DMS53 treated with DMSO at 0.1 percent for 48 hours (cell line): Measurements from ENCODE around the gene DNAI4.
A peak's percentile ranks its signal among the peaks of the same experiment; 100 is the strongest.
"Not testable (repeated sequence)": the region's sequence is repeated elsewhere in the genome, so short reads cannot be mapped to it uniquely, and the experiment has no call there.

Source experiments
- DNase-seq: peaks from one replicate; lab custom pipeline; 2025; ENCODE audit not compliant: unreplicated experiment; lab: John Stamatoyannopoulos, UW

DNAI4 gene, protein sequence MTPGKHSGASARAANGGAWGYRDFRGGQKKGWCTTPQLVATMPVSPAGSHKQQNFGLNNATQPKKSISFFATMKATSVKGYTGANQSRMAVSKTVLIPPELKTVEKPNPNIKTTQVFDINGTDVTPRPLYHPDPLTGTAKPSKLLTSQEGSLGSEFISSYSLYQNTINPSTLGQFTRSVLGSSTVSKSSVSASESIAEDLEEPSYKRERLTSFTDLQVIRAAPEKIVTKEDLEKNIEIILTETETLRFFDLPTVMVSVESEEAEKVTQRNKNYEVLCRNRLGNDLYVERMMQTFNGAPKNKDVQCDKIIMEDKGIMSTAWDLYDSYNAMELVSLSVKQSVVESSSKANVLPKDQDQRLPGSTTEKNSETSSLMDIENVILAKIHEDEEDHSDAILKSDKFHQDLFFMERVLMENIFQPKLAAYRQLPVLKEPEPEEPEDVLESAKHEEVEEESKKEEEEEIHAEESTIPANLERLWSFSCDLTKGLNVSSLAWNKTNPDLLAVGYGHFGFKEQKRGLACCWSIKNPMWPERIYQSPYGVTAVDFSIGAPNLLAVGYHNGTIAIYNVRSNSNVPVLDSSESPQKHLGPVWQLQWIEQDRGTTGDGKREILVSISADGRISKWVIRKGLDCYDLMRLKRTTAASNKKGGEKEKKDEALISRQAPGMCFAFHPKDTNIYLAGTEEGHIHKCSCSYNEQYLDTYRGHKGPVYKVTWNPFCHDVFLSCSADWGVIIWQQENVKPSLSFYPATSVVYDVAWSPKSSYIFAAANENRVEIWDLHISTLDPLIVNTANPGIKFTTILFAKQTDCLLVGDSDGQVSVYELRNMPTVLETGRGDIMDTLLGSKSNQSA

DNA sequence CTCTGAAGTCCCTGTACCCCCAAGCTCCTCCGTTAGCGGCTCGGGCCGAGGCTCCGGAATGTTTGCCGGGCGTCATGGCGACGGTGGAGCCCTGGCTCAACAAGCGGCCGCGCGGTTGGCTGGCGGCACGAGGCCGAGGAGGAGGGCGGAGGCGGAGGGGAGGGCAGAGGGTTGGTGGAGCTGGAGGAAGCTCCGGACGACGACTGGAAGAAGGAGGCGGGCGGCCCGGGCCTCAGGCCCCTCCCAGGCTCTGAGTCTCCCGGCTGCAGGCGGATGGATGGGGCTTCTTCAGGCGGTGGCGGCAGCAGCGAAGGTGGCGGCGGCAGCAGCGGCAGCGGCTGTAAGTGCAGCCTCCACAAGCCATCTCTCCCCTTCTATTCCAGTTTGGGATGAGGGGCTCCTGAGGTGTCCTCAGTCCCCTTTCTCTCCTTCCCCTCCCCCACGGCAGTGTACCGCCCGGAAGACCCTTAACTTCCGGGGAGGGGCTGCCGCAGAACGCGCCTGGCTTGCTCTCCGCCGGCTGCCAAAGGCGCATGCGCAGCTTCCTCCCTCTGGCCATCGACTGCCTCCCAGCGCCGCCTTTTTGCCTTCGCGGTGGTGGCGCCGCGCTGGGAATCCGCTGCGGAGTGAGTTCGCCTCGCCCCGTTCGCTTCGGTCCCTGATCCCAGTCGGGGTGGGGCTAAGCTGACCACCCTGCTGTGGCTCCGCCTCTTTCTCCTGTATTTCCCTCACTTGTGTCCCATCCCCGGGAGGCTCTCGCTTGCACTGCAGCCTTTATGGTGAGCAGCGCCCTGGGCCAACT, at the start of gene DNAI4, which contains the start of gene MIER1:
Gene DNAI4 (minus strand): TSS at position 101 of the 802 bp plus-strand sequence. CDS start 25 bp downstream, at position 76.
Gene MIER1 (plus strand): TSS at position 235 of the 802 bp plus-strand sequence. CDS start 39 bp downstream, at position 274.
- peak; percentile 100 for DNase-seq

DNA sequence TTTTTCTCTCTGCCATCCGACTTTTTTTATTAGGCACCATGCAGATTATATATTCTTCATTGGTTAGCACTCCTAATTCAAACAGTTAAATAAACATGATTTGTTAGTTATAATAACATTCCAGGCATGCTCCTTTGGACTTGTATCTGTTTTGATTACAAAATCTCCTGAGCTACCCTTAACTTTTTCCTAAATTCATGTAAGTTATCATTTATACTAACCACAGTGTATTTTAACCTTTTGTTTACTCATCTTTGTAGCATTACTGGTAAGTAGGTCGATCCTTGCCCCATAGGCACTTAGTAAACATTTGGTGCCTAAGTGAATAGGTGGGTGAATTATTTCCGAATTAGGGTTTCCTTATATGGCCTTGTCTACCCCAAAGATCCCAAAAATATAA, 43.9 kb upstream of the DNAI4 start:
- no peak for DNase-seq

DNA sequence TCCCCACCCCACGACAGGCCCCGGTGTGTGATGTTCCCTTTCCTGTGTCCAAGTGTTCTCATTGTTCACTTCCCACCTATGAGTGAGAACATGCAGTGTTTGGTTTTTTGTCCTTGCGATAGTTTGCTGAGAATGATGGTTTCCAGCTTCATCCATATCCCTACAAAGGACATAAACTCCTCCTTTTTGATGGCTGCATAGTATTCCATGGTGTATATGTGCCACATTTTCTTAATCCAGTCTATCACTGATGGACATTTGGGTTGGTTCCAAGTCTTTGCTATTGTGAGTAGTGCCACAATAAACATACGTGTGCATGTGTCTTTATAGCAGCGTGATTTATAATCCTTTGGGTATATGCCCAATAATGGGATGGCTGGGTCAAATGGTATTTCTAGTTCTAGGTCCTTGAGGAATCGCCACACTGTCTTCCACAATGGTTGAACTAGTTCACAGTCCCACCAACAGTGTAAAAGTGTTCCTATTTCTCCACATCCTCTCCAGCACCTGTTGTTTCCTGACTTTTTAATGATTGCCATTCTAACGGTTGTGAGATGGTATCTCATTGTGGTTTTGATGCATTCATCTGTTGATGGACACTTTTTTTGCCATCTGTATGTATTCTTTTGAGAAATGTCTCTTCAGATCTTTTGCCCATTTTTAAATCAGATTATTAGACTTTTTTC, 41.7 kb upstream of the DNAI4 start:
- DNase-seq = not testable (repeated sequence)

DNA sequence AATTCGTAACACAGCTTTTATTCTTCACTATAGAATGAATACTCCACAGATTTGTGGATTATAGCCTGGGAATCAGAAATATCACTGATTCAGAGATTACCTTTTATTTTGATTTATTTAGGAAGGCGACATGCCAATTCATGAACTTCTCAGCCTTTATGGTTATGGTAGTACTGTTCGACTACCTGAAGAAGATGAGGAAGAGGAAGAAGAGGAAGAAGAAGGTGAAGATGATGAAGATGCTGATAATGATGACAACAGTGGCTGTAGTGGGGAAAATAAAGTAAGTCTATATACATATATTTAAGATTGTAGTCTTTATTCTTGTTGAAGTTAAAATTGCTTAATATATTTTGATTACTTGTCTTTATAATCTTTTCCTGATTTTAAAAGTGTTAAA, 33.3 kb upstream of the DNAI4 start:
- no peak for DNase-seq

DNA sequence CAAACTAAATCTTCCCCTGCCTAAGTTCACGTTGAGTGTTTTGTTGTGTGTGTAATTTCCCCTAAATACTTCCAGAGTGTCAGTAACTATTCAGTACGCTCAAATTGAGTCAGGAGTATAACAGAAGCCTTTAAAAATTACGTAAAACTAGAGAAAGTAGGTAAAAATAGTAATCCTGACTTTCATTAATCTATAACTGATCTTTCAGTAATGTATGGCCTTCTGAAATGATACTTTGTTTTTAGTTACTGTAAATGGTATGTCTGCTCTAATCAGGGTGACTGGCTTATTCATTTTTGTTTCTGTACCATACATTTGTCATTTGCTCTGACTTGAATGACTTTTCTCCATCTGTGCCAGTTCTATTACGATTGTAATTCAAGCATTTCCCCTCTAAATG, 29.6 kb upstream of the DNAI4 start:
- no peak for DNase-seq

DNA sequence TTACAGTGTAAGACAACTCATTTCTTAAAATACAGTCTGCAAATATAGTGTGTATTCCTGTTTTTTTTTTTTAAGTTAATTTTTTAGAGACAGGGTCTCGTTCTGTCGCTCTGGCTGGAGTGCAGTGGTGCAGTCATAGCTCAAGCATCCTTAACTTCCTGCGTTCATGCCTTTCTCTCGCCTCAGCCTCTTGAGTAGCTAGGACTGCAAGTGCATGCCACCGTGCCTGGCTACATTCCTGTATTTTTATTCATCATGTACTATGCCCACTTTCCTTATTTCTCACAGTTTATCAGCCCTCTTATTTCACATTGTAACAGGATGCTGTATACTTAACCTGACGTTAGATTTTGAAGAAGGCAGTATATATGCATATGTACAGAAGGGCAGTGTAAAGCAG, 26.9 kb upstream of the DNAI4 start:
- no peak for DNase-seq

DNA sequence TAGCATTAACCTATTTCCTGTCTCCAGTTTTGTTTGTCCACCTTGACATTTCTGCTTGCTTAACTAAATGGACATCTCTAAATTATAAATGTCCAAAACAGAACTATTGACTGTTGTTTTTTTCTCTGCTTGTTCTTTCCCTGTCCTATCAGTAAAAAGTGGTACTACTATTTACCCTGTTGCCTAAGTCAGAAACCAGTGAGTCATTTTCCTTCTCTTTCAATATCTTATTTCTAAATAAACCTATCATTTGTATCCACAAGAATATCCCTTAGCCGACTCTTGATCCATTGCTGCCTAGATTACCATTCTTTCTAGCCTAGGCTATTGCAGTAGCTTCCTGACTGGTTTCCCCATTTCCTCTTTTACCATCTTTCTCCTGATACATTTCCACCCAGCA, 22.6 kb upstream of the DNAI4 start:
- no peak for DNase-seq

DNA sequence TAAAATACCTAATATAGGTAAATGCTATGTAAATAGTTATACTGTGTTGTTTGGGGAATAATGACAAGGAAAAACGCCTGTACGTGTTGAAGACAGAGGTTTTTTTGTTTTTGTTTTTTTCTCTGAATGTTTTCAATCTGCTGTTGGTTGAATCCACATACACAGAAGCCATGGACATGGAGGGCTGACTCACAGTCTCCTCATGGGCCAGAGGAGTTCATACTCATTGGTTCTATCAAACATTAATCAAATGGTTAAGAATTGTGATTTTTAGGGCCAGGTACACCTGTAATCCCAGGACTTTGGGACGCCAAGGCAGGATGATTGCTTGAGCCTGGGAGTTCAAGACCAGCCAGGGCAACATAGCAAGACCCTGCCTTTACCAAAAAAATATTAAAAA, 20.7 kb upstream of the DNAI4 start:
- DNase-seq = no peak

DNA sequence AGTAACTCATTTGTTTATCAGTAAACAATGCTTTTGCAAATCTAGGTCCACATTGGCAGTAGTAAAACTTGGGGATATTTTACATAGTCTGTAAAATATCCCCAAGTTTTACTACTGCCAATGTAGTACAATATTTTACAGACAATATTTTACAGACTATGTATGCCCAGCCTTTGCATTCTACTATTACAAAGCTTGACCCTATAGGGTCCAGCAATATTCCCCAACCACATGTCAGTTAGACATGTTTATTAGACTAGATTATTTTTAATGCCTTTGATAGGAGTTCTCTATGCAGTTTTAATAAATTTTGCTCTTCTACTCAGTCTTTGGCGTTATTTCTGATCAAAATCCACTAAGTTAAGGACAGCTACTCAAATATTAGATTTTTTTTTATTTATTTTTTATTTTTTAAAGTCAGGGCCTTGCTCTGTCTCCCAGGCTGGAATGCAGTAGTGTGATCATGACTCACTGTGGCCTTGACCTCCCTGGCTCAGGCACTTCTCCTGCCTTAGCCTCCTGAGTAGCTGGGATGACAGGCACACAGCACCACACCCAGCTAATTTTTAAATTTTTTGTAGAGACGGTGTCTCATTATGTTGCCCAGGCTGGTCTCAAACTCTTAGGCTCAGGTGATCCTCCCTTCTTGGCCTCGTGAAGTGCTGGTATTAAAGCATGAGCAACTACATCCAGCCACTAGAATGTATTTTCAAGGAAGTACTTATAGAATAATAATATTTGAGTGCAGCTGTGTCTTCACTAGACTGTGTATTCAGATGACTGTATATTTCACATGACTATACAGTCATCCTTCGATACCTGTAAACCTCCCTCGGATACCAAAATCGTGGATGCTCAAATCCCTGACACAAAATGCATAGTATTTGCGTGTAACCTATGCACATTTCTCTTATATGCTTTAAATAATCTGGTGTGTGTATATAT, 19.9 kb upstream of the DNAI4 start:
- peak; percentile 62 for DNase-seq

DNA sequence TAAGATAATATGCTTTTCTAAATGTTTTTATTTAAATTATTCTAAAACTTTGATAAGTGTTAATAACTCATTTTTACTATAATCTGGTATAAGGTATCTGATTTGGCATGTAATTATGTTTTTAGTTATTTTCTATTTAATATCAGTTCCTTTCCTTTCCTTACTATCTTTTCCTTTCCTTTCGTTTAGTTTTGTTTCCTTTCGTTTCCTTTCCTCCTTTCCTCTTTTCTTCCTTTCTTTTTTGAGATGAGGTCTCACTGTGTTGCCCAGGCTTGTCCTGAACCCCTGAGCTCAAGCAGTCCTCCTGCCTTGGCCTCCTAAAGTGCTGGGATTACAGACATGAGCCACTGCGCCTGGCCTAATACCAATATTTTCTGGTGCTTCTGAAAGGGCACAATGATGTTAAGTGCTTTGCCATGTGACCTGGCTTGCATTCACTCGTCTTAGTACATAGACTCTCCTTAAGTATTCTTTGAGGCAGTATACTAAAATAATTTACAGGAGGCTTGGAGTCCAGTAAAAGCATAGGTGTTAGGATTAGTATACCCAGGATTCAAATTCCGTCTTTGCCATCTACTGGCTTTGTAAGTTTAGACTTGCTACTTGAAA, 18.8 kb upstream of the DNAI4 start:
- no peak for DNase-seq

DNA sequence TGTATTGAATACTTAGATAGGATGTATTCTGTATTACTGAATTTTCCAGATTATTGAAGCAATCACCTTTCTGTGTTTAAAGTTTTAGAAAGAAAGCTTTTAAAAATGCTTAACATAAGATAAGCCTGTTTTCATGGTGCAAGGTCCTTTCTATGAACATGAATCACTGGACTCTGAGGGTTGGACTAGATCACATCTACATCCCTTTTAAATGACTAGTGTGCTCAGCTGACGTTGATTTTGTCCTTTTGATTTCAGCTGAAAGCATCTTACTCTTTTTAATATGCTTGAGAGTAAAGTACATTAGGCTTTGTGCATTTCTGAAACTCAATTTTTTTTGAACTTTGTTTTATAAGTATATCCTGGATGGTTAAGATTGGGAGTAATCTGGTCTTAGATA, 16.3 kb upstream of the DNAI4 start:
- no peak for DNase-seq

DNA sequence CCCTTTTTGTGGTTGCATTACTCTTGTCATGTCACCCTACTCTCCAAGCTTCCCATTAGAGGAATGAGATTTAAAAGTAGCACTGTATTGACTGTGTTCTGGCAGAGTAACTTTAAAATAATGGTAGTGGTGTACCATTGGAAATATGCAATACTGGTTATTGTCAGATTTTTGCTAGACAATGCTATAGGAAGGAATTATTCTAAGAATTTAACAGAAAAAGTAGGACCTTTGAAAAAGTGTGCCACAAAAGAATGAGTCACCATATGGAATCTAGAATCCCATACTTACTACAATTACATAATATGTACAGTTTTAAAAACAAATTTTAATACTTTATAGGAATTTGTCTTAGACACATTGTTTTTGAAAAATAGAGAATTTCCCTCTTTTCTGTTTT, 14.0 kb upstream of the DNAI4 start:
- DNase-seq = no peak

DNA sequence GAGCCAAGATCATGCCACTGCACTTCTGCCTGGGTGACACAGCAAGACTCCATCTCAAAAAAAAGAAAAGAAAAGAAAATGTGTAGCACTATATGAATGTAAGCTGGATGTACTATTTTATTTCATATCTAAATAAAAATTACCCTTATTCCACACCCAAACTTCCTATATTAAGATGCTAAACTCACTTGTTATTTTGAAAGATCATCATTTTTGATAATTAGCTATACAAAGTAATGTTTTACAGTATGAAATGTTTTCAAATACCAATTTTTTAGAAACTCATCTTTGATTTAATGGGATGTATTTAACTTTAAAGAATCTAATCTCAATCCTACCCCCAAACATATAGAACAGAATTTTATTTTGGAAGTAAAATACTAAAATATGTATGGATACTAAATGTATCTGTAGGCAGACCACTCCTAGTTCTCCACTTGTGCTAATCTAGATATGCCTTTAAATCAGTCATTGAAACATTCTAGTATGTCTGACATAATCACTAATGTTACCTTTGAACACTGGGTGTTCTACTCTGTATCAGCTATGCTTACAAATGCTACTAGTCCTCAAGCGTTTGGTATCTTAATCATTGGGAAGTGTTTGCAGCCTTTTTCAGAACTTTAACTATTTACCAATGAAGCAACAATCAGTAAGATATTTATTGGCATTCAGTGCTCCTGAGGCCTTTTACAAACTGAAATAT, 13.0 kb upstream of the DNAI4 start:
- DNase-seq = no peak

DNA sequence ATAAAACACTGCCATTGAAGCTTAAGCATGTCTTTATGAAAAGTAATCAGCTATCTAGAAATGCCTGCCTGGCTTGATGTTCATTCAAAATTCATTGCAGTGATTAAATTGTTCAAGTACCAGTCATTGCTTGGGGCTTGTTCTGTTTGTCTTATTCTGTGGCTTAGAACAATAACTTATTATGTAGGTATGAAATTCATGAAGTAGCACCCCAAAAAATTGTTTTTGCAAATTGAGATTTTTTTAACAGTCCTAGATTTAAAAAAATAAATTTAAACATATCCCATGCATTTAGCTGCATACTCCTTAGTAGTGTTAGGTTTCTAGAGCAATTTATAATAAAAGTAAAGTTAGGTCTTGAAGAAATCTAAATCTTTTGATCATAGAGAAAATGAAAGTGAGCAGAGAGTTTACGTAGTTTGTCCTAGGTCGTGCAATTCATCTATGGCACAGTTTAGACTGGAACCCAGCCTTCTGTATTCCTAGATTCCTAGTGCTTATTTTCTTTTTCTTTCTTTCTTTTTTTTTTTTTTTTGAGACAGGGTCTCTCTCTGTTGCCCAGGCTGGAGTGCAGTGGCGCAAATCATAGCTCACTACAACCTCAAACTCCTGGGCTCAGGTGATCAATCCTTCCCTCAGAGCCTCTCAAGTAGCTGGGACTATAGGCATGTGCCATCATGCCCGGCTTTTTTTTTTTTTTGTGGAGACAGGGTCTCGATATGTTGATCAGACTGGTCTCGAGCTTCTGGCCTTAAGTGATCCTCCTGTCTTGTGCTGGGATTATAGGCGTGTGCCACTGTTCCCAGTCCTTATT, 9.4 kb upstream of the DNAI4 start:
- no peak for DNase-seq

DNA sequence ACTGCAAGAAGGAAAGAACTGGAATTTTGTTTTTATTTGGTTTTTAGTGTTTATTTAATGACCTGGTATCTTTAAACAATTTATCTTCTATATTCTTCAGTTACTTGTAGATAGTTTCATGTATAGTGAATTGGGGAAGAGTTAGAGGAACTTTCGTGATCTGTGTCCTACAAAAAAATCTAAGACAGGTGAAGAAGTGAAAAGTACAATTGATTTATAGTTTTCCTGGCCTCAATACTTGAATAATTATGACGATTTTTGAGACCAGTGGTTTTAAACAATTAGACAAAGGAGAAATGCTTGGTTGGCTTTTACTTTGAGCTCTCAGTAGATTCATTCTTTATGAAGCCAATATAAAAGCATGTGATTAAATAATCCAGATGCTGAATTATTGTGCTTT, 7.6 kb upstream of the DNAI4 start:
- DNase-seq = no peak

DNA sequence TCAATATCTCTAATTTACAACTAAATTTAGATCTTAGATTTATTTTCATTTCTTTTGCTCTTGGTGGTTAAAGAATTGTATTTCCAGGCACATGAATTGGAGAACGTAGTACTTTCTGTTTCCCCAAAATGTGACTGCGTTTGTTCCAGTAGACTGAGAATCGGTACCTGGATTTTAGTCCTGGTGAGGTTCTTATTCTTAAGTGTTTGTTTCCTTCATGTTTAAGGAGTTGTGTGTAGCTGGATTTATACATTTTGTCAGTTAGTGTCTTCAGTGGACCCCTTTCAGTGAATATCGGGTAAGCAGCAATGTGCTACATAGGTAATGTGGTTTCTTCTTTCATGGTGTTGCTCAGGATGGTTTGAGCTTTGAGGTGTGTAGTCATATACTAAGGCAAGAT, 6.9 kb upstream of the DNAI4 start:
- DNase-seq = no peak

DNA sequence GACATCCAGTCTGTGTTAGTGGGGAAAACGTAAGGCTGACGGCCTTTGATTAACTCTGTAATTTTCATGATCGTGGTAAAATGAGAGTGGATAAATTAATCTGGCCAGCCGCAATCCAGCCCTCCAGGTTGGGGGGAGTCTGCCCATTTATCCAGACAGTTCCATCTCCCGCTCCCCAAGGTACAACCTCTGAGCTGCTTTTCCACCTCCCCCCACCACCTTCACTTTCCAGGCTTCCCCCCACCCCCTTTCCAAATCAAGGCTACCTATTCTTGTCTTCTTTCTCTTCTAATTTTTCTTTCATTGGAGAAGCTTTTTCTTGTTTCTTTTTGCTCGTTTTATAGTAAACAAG, 6.1 kb upstream of the DNAI4 start:
- no peak for DNase-seq
